IMR-90 (cell line): ENCODE results near the gene C3. TPM values are rescaled to one million over a fixed set of nuclear protein-coding genes. Genes with fewer than 3 reads are reported as not detected.

Experiments used
- ATAC-seq: fragments of 200-7000 bp; cut with Tn5 transposase; 2 replicates; pipeline ENCODE4 v1.9.1; 2020; ENCODE audit warnings: low read depth, mild to moderate bottlenecking, moderate library complexity
- BruUV-seq: library from RNA; stranded (reverse); fragments of 400-500 nt; replicated peaks from 2 replicates; lab custom pipeline; 2021; lab: Mats Ljungman, UMichigan
- CTCF ChIA-PET: fragments of 300-600 bp; formaldehyde crosslinking; extraction: SDS; loops from one replicate; lab custom pipeline; 2021; ENCODE audit warnings: antibody characterized with exemption; lab: Yijun Ruan, JAX
- POLR2A ChIA-PET: fragments of 300-600 bp; sonication (Branson Sonifier 250); formaldehyde crosslinking; loops from one replicate; lab custom pipeline; 2022; ENCODE audit warnings: antibody characterized with exemption; ENCODE audit not compliant: unreplicated experiment; lab: Charles Lee
- DNase-seq: peaks from one replicate; pipeline ENCODE4 v3.0.0; 2013
- H2AFZ ChIP-seq: replicated peaks from 2 replicates; pipeline ENCODE3; 2013; ENCODE audit warnings: low read length, mild to moderate bottlenecking; ENCODE audit not compliant: poor library complexity
- H2AK5ac ChIP-seq: 2 replicates; pipeline ENCODE4 v1.6.1; 2013; ENCODE audit warnings: low read depth, low read length, inconsistent platforms
- H2AK9ac ChIP-seq: replicated peaks from 2 replicates; pipeline ENCODE3; 2013; ENCODE audit warnings: mild to moderate bottlenecking, low read depth, low read length, moderate library complexity; ENCODE audit not compliant: poor library complexity
- H2BK120ac ChIP-seq: 2 replicates; pipeline ENCODE4 v1.6.1; 2013; ENCODE audit warnings: low read depth, low read length, inconsistent platforms
- H2BK15ac ChIP-seq: 3 replicates; pipeline ENCODE4 v1.6.1; 2013; ENCODE audit warnings: low read depth, low read length, inconsistent platforms
- H2BK20ac ChIP-seq: 2 replicates; pipeline ENCODE4 v1.6.1; 2013; ENCODE audit warnings: low read depth, mild to moderate bottlenecking, inconsistent platforms, low read length, moderate library complexity
- H2BK5ac ChIP-seq: 2 replicates; pipeline ENCODE4 v1.6.1; 2013; ENCODE audit warnings: mild to moderate bottlenecking, low read depth, low read length, inconsistent platforms; ENCODE audit not compliant: poor library complexity, severe bottlenecking
- H3K14ac ChIP-seq: replicated peaks from 2 replicates; pipeline ENCODE4 v1.6.1; 2013; ENCODE audit warnings: low read depth, low read length, inconsistent platforms
- H3K18ac ChIP-seq: 2 replicates; pipeline ENCODE4 v1.6.1; 2013; ENCODE audit warnings: low read depth, low read length, control low read depth
- H3K23ac ChIP-seq: 2 replicates; pipeline ENCODE4 v1.6.1; 2013; ENCODE audit warnings: low read depth, low read length, inconsistent platforms
- H3K27ac ChIP-seq: 2 replicates; pipeline ENCODE4 v1.5.1; 2013; ENCODE audit warnings: mild to moderate bottlenecking, control low read depth, low read length; ENCODE audit not compliant: insufficient read depth
- H3K27me3 ChIP-seq: 2 replicates; pipeline ENCODE4 v1.6.1; 2013; ENCODE audit warnings: low read length; ENCODE audit not compliant: control insufficient read depth, insufficient read depth
- H3K36me3 ChIP-seq: 2 replicates; pipeline ENCODE4 v1.6.1; 2013; ENCODE audit warnings: low read length, mixed read lengths; ENCODE audit not compliant: control insufficient read depth, insufficient read depth
- H3K4ac ChIP-seq: 2 replicates; pipeline ENCODE4 v1.6.1; 2013; ENCODE audit warnings: low read depth, low read length, inconsistent platforms
- H3K4me1 ChIP-seq: 2 replicates; pipeline ENCODE4 v1.6.1; 2013; ENCODE audit warnings: low read length, mixed read lengths; ENCODE audit not compliant: control insufficient read depth, insufficient read depth
- H3K4me2 ChIP-seq: 2 replicates; pipeline ENCODE4 v1.6.1; 2013; ENCODE audit warnings: low read depth, mild to moderate bottlenecking, control low read depth, low read length, moderate library complexity
- H3K4me3 ChIP-seq: 2 replicates; pipeline ENCODE4 v1.5.1; 2013; ENCODE audit warnings: low read depth, mild to moderate bottlenecking, control low read depth, low read length, moderate library complexity; ENCODE audit not compliant: insufficient read depth
- H3K56ac ChIP-seq: 2 replicates; pipeline ENCODE4 v1.6.1; 2013; ENCODE audit warnings: low read length, inconsistent platforms; ENCODE audit not compliant: insufficient read depth; ENCODE audit errors: extremely low read depth
- H3K79me1 ChIP-seq, 2 experiments: 2 replicates each; pipeline ENCODE4 v1.6.1; 2013; ENCODE audit warnings: low read length in 2 of 2, inconsistent platforms in 1 of 2, low read depth in 1 of 2
- H3K9ac ChIP-seq: 2 replicates; pipeline ENCODE4 v1.6.1; 2013; ENCODE audit warnings: low read depth, low read length, control low read depth
- H3K9me1 ChIP-seq: 2 replicates; pipeline ENCODE4 v1.6.1; 2013; ENCODE audit warnings: low read length, inconsistent platforms; ENCODE audit not compliant: insufficient read depth
- H3K9me3 ChIP-seq: 2 replicates; pipeline ENCODE4 v1.6.1; 2013; ENCODE audit warnings: low read length; ENCODE audit not compliant: control insufficient read depth, insufficient read depth
- H4K20me1 ChIP-seq: 2 replicates; pipeline ENCODE4 v1.6.1; 2013; ENCODE audit warnings: low read length, inconsistent platforms; ENCODE audit not compliant: insufficient read depth
- H4K5ac ChIP-seq: 2 replicates; pipeline ENCODE4 v1.6.1; 2013; ENCODE audit warnings: mild to moderate bottlenecking, low read depth, low read length, control low read depth
- H4K8ac ChIP-seq, 2 experiments: 2 replicates each; pipeline ENCODE4 v1.6.1; 2013; ENCODE audit warnings: low read depth in 2 of 2, low read length in 2 of 2, control low read depth in 1 of 2, inconsistent platforms in 1 of 2
- H4K91ac ChIP-seq: 2 replicates; pipeline ENCODE4 v1.6.1; 2013; ENCODE audit warnings: low read depth, low read length, inconsistent platforms; ENCODE audit not compliant: insufficient read depth
- BHLHE40 ChIP-seq: fragments of 150-350 bp; IDR thresholded peaks from 2 replicates; pipeline ENCODE4 v1.6.1; 2016; ENCODE audit warnings: mild to moderate bottlenecking, low read depth, low read length
- CEBPB ChIP-seq: IDR thresholded peaks from 2 replicates; pipeline ENCODE4 v1.6.1; 2012; ENCODE audit warnings: low read depth, low read length, improper control_type of control experiment
- CHD1 ChIP-seq: IDR thresholded peaks from 2 replicates; pipeline ENCODE4 v1.6.1; 2012; ENCODE audit warnings: low read depth, low read length, improper control_type of control experiment
- CTCF ChIP-seq: conservative IDR thresholded peaks from 2 replicates; pipeline ENCODE4 v1.5.1; 2012; ENCODE audit warnings: mild to moderate bottlenecking, low read depth, low read length, improper control_type of control experiment
- ELK1 ChIP-seq: fragments of 150-350 bp; IDR thresholded peaks from 2 replicates; pipeline ENCODE4 v1.6.1; 2016; ENCODE audit warnings: low read depth, mild to moderate bottlenecking, low read length, moderate library complexity, borderline replicate concordance
- FOS ChIP-seq: fragments of 150-350 bp; IDR thresholded peaks from 2 replicates; pipeline ENCODE4 v1.6.1; 2016; ENCODE audit warnings: low read depth, low read length
- MAFK ChIP-seq: IDR thresholded peaks from 2 replicates; pipeline ENCODE4 v1.6.1; 2012; ENCODE audit warnings: low read depth, low read length, improper control_type of control experiment
- MAZ ChIP-seq: IDR thresholded peaks from 2 replicates; pipeline ENCODE4 v1.6.1; 2012; ENCODE audit warnings: low read depth, mild to moderate bottlenecking, low read length, improper control_type of control experiment, moderate library complexity, borderline replicate concordance
- MXI1 ChIP-seq: IDR thresholded peaks from 2 replicates; pipeline ENCODE4 v1.6.1; 2012; ENCODE audit warnings: low read depth, mild to moderate bottlenecking, low read length, moderate library complexity, borderline replicate concordance
- NFE2L2 ChIP-seq: fragments of 150-350 bp; IDR thresholded peaks from 2 replicates; pipeline ENCODE4 v1.6.1; 2016; ENCODE audit warnings: low read depth, mild to moderate bottlenecking, low read length
- POLR2A ChIP-seq: IDR thresholded peaks from 2 replicates; pipeline ENCODE4 v1.6.1; 2012; ENCODE audit warnings: mild to moderate bottlenecking, low read depth, low read length
- RAD21 ChIP-seq: IDR thresholded peaks from 2 replicates; pipeline ENCODE4 v1.6.1; 2012; ENCODE audit warnings: low read length, improper control_type of control experiment
- RCOR1 ChIP-seq: IDR thresholded peaks from 2 replicates; pipeline ENCODE4 v1.6.1; 2012; ENCODE audit warnings: mild to moderate bottlenecking, low read length, improper control_type of control experiment; ENCODE audit not compliant: insufficient replicate concordance
- RFX5 ChIP-seq: IDR thresholded peaks from 2 replicates; pipeline ENCODE4 v1.8.0; 2012; ENCODE audit warnings: low read depth, mild to moderate bottlenecking, low read length, moderate library complexity
- SMC3 ChIP-seq: fragments of 150-350 bp; IDR thresholded peaks from 2 replicates; pipeline ENCODE4 v1.6.1; 2016; ENCODE audit warnings: low read depth, mild to moderate bottlenecking, antibody characterized with exemption, low read length, moderate library complexity
- USF2 ChIP-seq: fragments of 150-350 bp; IDR thresholded peaks from 2 replicates; pipeline ENCODE4 v1.6.1; 2017; ENCODE audit warnings: mild to moderate bottlenecking, antibody characterized with exemption, low read length, low read depth
- WGBS, 2 experiments: methylation state at CpG; one replicate each; pipeline versions ENCODE4 v1.1.5 to v1.1.7; 2013; ENCODE audit warnings: missing lambda C conversion rate in 2 of 2; ENCODE audit not compliant: insufficient read length in 1 of 2; ENCODE audit errors: extremely low coverage in 2 of 2; 5-methylcytosine and 5-hydroxymethylcytosine counted together
- dilution Hi-C: fragments of 300-500 bp; cut with HindIII; formaldehyde crosslinking; loops from one replicate; pipeline ENCODE4 v1.14.3; 2018; ENCODE audit warnings: low sequenced_read_pairs; ENCODE audit not compliant: unreplicated experiment
- in situ Hi-C: fragments of 300-500 bp; cut with MboI; formaldehyde crosslinking; loops from 3 replicates; pipeline ENCODE4 v1.14.3; 2019; ENCODE audit warnings: low sequenced_read_pairs, inconsistent platforms, mixed read lengths
- intact Hi-C: fragments of 100-400 bp; cut with micrococcal nuclease; formaldehyde crosslinking; loops from 2 replicates; pipeline ENCODE4 v1.10.0; 2022
- polyA plus RNA-seq, 3 experiments: library from polyadenylated mRNA; depleted of rRNA; stranded (reverse); fragments of >200 nt; gene quantifications; 2 replicates each; pipeline ENCODE4 v1.2.3, GENCODE V29; 2012; ENCODE audit warnings: low replicate concordance in 1 of 3
- total RNA-seq: library from RNA; depleted of rRNA; stranded (reverse); fragments of >200 nt; gene quantifications from 2 replicates; pipeline ENCODE4 v1.2.3, GENCODE V29; 2012

Gene C3
- total and polyA plus RNA-seq, 2 of the 4 experiments (the other 2 are of a cell fraction) = 0.36 TPM; not detected in 1

- BruUV-seq = no TSS peak
- H3K27ac ChIP-seq = no peak overlapping the region
- intact Hi-C loops (no loop called here), in situ Hi-C loops (no loop called here), dilution Hi-C loops (no loop called here)
- ATAC-seq (no peak), DNase-seq (no peak)
- no peak overlapping the region for H3K56ac ChIP-seq
- H3K18ac ChIP-seq = no peak overlapping the region
- H2BK20ac ChIP-seq = no peak overlapping the region
- no peak overlapping the region for H3K4me3 ChIP-seq
- CTCF ChIA-PET = no interaction called here
- H4K20me1 ChIP-seq = no peaks in the 10 kb centered on the region
- H3K79me1 ChIP-seq = no peaks in the 10 kb centered on the region
- no peak overlapping the region for H3K23ac ChIP-seq
- H3K4ac ChIP-seq = no peak overlapping the region
- H3K14ac ChIP-seq = no peak overlapping the region
- no peak overlapping the region for H2AK9ac ChIP-seq
- POLR2A ChIA-PET = no interaction called here
- no peak overlapping the region for H4K91ac ChIP-seq
- no peak for TF ChIP-seq ELK1
- no peak for TF ChIP-seq MAFK
- no peak for TF ChIP-seq RCOR1
- TF ChIP-seq FOS = no peak
- TF ChIP-seq CHD1 = no peak
- no peak for TF ChIP-seq NFE2L2
- TF ChIP-seq MAZ = no peak
- no peak for TF ChIP-seq RFX5
- no peak for TF ChIP-seq POLR2A
- no peak for TF ChIP-seq USF2
- no peak for TF ChIP-seq BHLHE40
- no peak for TF ChIP-seq MXI1
- TF ChIP-seq CEBPB = no peak
- TF ChIP-seq CTCF = no peak
- no peak for TF ChIP-seq SMC3
- TF ChIP-seq RAD21 = no peak
- no peak overlapping the region for H4K5ac ChIP-seq
- no peak overlapping the region for H2BK5ac ChIP-seq
- no peaks in the 10 kb centered on the region for H3K36me3 ChIP-seq
- no peak overlapping the region for H3K4me2 ChIP-seq
- H3K9me1 ChIP-seq = no peaks in the 10 kb centered on the region
- H2BK120ac ChIP-seq = no peak overlapping the region
- H2AFZ ChIP-seq = no peak overlapping the region
- WGBS, 2 experiments = 79% methylated on average over 3 of the region's 11 CpGs; no CpG with 5 or more reads in 1 of the 2 experiments
- H3K4me1 ChIP-seq = no peaks in the 10 kb centered on the region
- H2BK15ac ChIP-seq = no peak overlapping the region
- peaks cover 2% of the 10 kb centered on the region; the same call in 1 of the 2 replicates for H3K27me3 ChIP-seq
- H4K8ac ChIP-seq = no peak overlapping the region
- no peak overlapping the region for H3K9ac ChIP-seq
- H3K9me3 ChIP-seq = no peaks in the 10 kb centered on the region
- no peak overlapping the region for H2AK5ac ChIP-seq
Measured at GRCh38 chr19:6705931-6706632, 14.4 kb downstream of the C3 start.
